ENCODE results near the gene SLC2A3. TPM values are rescaled to one million over a fixed set of nuclear protein-coding genes. Genes with fewer than 3 reads are reported as not detected.
"Not testable (repeated sequence)": the region's sequence is repeated elsewhere in the genome, so short reads cannot be mapped to it uniquely, and the experiment has no call there.

The SLC2A3 gene
- total and polyA plus RNA-seq, 9 of the 15 experiments (the other 6 are each of a cell fraction or from before 2014, with no cell fraction given), result 67.3 to 491 (median 104) TPM

GRCh38 chr12:7905071-7905470, 30.9 kb downstream of the SLC2A3 start:
- H3K27ac ChIP-seq (ENCODE audit: extremely low read depth, low read depth, low read length), result no peak overlapping the region
- ChIA-PET CTCF (ENCODE audit: low intra/inter-chr PET ratio) (interaction anchor here (0.6 kb wide), 1 partner anchor 464 kb away, joined by 3 read pairs; no protein-coding TSS in a partner anchor), POLR2A (interaction anchor here (0.6 to 1.7 kb wide), 4 partner anchors 14 to 108 kb away, joined by 3 to 7 read pairs (median 4); no protein-coding TSS in a partner anchor)
- DNase-seq (ENCODE audit: extremely low read depth in 1 of 4, low spot score in 3 of 4), result no peak
- no peaks in the 10 kb centered on the region for H3K79me2 ChIP-seq (ENCODE audit: control insufficient read depth, insufficient read depth, low read length)
- no TSS peak for BruUV-seq (replicated peaks)
- no peak overlapping the region for H3K4me3 ChIP-seq
- no peak overlapping the region for H3K9ac ChIP-seq (ENCODE audit: insufficient read depth in 1 of 2, low read depth in 2 of 2, low read length in 2 of 2)
- H3K36me3 ChIP-seq (ENCODE audit: control insufficient read depth, insufficient read depth, low read length), result no peaks in the 10 kb centered on the region
- 7% methylated on average over 1 of the region's 1 CpG for WGBS (ENCODE audit: insufficient coverage, low coverage, missing lambda C conversion rate)
- no peaks in the 10 kb centered on the region for H4K20me1 ChIP-seq (replicated peaks; ENCODE audit: control insufficient read depth, insufficient read depth, low read length)
- TF ChIP-seq PKNOX1 (IDR thresholded peaks at IDR 0.05) (no peak), ZNF316 (IDR thresholded peaks at IDR 0.05) (0 out of 2 replicates have a peak, but pooled peaks have one; percentile 10), NFIC (IDR thresholded peaks at IDR 0.05) (peak; percentile 57)
- no peak overlapping the region for H3K4me2 ChIP-seq (ENCODE audit: insufficient read depth, low read length)
- H3K4me1 ChIP-seq (replicated peaks in 1 of 2; ENCODE audit: control insufficient read depth in 2 of 2, insufficient read depth in 2 of 2, low read length in 2 of 2), result peaks cover 3 to 6% of the 10 kb centered on the region in 2 experiments; a peak in 3 of 5 replicates
- FAIRE-seq, result no peak
- in situ Hi-C loops (cut with MboI), result loop anchor here (5.0 kb wide), 1 partner anchor 53 kb away; no protein-coding TSS in a partner anchor
- H3K9me1 ChIP-seq (ENCODE audit: control insufficient read depth, insufficient read depth, low read length), result no peaks in the 10 kb centered on the region
- no peak for ATAC-seq
- H2AFZ ChIP-seq (ENCODE audit: low read depth, low read length), result no peak overlapping the region
- intact Hi-C loops (cut with micrococcal nuclease), result loop anchor here (5.0 kb wide), 1 partner anchor 108 kb away; no protein-coding TSS in a partner anchor
- H3K27me3 ChIP-seq (ENCODE audit: control insufficient read depth in 2 of 2, insufficient read depth in 2 of 2, low read length in 2 of 2), result no peaks in the 10 kb centered on the region
- H3K9me3 ChIP-seq (replicated peaks; ENCODE audit: control insufficient read depth, insufficient read depth, low read depth, low read length), result no peaks in the 10 kb centered on the region

GRCh38 chr12:7902416-7902815, 33.6 kb downstream of the SLC2A3 start:
- intact Hi-C loops (cut with micrococcal nuclease); H3K4me3 ChIP-seq; H3K27me3 ChIP-seq (ENCODE audit: control insufficient read depth in 2 of 2, insufficient read depth in 2 of 2, low read length in 2 of 2); DNase-seq (ENCODE audit: extremely low read depth in 1 of 4, low spot score in 3 of 4); CTCF ChIA-PET (ENCODE audit: low intra/inter-chr PET ratio); H3K9me1 ChIP-seq (ENCODE audit: control insufficient read depth, insufficient read depth, low read length); H2AFZ ChIP-seq (ENCODE audit: low read depth, low read length); H3K4me2 ChIP-seq (ENCODE audit: insufficient read depth, low read length); in situ Hi-C loops (cut with MboI); H3K79me2 ChIP-seq (ENCODE audit: control insufficient read depth, insufficient read depth, low read length); BruUV-seq (replicated peaks); H3K9ac ChIP-seq (ENCODE audit: insufficient read depth in 1 of 2, low read depth in 2 of 2, low read length in 2 of 2); H3K9me3 ChIP-seq (replicated peaks; ENCODE audit: control insufficient read depth, insufficient read depth, low read depth, low read length); H3K36me3 ChIP-seq (ENCODE audit: control insufficient read depth, insufficient read depth, low read length); H3K27ac ChIP-seq (ENCODE audit: extremely low read depth, low read depth, low read length); FAIRE-seq; H4K20me1 ChIP-seq (replicated peaks; ENCODE audit: control insufficient read depth, insufficient read depth, low read length); H3K4me1 ChIP-seq (replicated peaks in 1 of 2; ENCODE audit: control insufficient read depth in 2 of 2, insufficient read depth in 2 of 2, low read length in 2 of 2); ATAC-seq: not testable (repeated sequence)
- POLR2A ChIA-PET, result interaction anchor here (0.7 to 3.0 kb wide), 2 partner anchors 10 to 87 kb away, joined by 3 to 10 read pairs; no protein-coding TSS in a partner anchor
- WGBS (ENCODE audit: insufficient coverage, low coverage, missing lambda C conversion rate), result 34% methylated on average over 7 of the region's 8 CpGs

Measured in K562 (cell line).